ENCODE measurements around the gene TRPM3.

The TRPM3 gene

DNA sequence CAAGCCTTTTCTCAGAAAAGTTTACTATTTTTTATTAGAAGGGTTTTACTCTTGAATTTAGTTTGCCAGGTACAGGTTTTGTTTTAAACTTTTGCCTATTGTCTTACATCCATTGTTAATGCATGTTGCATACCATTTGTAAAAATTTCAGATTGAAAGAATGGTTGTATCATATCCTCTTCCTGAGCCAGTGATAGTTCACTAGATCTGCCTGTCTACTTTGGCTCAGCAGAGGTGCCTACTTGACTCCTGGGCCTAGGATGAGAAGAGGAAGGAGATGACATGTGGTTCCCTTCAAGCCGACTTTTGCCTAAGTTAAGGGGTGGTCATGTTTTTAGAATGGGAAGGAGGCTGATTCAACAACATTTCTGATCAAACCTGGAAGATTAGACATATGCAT lies 232.9 kb downstream of the TRPM3 start:
- no peak for DNase-seq (ENCODE audit: low read depth in 2 of 2)

DNA sequence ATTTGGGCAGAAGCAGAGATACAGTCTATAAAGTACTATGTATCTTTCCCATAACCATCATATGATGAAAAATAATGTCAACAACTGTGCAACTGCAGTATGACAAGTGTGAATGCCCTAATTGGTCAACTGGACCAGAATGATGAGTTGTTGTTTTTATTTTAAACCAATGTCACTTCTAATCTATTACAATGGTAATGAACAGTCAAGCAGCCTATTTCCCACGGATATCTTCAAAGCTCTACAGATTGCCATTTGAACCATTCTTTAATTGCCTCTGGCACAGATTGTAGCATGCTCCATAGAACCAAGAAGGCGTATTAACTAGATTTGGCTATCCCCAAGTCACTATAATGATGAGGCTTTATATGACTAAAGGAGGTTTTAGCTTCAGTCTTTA lies 233.6 kb downstream of the TRPM3 start:
- DNase-seq (ENCODE audit: low read depth in 2 of 2): no peak

DNA sequence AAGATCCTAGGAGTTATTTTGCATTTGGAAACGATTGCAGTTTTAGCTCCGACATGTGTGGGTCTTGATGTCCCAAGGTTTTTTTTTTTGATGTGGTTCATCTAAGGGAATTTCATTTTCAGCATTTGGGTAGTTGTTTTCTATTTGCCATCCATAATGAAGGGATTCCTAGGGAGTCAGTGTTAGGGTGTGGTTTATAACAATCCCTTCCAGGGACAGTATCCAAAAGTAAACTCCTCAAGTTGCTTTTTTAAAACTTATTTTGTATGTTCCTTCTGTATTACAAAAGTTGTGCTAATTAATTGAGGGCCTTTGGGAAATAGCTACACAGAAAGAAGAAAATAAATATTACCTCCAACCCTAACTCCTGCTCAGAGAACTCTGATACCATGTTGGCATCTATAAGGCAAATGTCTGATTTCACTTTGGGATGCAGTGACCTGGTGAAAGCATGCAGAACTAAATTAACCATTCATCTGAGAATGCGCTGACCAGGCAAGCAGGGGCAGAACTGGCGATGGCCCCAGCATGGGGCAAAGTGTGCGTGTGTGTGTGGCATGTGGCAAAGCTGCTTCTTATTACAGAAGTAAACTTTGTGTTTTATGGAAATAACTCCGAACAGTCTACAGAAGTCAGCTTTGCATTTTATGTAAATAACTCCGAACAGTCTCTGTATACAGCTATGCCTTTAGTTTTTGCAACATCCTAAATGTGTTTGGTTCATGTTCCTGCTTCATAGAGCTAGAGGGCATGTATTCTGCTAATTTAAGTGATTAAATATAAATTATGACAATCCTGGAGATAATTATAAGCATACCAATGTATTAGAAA lies 237.2 kb downstream of the TRPM3 start:
- DNase-seq (ENCODE audit: low read depth in 2 of 2): no peak

DNA sequence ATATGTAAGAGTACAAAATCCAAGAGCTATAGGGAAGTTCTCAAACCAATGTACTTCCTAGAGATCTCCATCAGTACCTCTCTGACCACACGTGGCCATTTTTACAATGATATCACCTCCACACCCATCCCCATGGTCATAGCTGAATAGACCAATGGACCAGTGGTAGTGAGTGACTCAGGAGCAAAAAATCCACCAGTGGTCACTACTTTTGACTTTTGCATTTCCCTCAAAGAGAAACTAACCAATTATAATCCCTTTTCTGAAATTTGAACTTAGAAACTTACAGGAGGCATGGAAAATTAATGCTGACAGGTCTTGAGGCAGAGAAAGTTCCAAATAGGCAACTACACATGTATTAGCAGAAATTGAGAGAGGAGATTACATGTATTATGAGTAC lies 238.4 kb downstream of the TRPM3 start:
- no peak for DNase-seq (ENCODE audit: low read depth in 2 of 2)

DNA sequence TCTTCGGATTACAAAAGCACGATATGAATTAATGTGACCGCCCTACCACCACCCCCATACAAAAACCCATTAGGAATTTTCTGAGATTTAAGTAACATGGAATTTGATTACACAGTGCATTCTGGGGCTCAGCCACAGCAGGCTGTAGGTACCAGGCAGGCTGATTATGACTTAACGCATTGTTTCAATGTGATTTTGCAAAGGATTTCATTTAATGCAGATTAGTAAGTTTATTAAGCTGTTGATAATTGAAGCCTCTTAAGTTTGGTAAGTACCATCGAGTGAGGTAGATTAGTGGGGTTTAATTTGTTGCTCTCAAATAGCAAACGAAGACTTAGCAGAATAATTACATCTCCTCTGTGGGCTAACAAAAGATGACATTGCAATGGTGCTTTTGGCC lies 240.1 kb downstream of the TRPM3 start:
- DNase-seq (ENCODE audit: low read depth in 2 of 2): no peak

DNA sequence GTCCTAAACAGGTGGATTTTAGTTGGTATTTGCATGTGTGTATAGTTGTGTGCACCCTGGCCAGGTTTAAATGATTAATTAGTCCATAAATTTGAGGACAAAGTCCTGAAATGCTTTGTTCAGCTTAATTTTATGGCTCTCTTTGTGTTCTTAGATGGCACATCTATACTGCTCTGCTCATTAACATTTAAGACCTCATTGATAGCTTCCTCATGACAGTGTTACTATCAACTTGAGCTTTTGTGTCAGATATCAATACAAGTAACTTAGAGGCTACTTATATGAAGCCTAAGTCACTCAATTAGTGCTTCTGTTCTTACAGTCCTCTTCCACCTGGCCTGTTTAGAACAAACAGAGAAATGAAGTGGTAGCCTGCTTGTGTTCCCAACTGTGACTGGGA lies 240.9 kb downstream of the TRPM3 start:
- no peak for DNase-seq (ENCODE audit: low read depth in 2 of 2)

DNA sequence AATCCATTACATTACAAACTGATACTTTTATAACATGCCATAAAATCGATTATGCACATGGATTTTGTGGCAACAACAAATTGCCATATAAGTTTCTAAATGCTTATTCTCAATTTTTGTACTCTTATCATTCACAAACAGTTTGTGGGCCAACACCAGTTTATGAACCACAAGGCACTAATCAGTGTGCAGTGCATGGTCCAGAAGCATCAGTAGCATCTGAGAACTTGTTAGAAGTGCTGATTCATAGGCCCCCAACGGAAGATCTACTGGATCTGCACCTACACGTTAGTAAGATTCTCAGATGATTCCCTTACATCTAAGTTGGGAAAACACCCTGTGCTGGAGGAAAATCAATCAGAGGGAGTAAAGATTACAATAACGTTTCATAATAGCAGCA lies 242.8 kb downstream of the TRPM3 start:
- no peak for DNase-seq (ENCODE audit: low read depth in 2 of 2)

DNA sequence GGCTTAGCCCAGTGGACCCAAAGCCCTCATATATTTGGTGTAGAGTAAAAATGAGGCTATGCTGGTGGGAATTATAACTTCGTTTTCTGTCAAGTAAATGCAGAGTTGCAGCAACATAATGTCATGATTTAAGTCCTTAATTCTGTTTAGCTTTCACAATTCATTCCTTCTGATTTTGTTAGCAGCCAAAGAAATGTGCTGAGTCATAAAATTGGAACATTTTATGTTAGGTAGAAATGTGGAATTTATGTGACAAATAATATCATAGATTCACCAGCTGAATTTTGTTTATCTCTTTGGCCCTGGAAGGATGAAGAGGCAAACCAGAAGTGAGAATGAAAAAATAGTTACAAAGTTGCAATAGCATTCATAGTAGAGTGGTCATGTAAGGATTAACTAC lies 247.0 kb downstream of the TRPM3 start:
- DNase-seq (ENCODE audit: low read depth in 2 of 2): no peak

DNA sequence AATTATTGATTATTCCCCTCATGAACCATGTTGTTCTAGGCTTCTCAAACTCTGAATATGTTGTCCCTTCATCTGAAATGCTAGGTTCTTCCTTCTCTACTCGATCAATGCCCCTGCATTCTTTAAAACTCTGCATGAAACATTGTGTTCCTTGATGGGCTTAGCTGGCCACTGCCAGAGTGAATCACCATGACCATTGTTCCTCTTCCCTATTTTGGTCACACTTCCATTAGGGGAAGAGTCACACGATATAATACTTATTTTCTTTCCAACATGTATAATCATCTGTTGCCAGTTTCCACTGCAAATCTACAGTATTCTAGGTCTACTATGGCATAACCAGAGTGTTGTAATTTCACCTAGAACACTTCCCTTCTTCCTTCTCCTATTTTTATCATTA lies 247.9 kb downstream of the TRPM3 start:
- DNase-seq (ENCODE audit: low read depth in 2 of 2): no peak

DNA sequence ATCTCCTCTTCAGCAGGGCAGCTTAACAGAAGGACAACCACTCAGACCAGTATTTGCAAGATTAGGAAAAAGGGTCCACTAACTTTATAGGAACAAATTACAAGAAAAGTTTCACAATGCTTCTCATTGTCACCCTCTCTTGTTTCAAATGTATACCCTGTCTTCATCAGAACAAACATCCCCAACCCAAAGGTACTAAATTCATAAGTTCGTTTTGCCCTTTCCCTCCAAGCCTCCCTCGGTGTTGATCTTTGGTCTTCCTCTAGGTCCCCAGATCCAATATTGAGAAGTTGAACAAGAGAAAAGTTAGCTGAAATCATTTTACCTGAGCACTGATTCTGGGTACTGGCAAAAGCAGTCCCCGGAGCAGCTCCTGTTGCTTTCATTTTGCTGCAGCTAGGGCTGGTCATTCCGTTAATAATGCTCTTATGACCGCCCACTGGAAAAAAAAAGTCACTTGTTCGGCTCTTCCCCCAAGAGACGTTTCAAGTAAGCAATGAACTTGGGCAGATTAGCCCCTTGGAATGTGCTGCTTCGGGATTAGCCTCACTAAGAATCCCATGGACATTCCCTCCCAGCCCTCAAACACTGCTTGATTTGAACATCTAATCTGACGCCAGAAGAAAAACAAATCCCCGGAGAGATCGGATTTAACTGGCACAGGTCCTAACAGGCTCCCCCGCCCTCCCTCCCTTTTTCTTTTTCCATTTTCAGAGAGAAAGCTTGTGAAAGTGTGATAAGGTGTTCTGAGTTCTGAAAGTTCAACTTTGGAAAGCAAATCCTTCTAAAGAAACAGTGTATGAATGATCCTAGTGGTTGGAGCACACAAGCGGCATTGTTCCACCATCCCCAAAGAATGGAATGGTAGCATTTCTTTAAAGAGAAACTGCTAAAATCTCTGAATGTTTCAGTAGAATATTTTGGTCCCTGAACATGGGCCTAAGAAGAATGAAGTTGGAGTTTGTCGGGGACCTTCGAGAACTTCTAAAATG lies 252.5 kb downstream of the TRPM3 start:
- no peak for DNase-seq (ENCODE audit: low read depth in 2 of 2)

DNA sequence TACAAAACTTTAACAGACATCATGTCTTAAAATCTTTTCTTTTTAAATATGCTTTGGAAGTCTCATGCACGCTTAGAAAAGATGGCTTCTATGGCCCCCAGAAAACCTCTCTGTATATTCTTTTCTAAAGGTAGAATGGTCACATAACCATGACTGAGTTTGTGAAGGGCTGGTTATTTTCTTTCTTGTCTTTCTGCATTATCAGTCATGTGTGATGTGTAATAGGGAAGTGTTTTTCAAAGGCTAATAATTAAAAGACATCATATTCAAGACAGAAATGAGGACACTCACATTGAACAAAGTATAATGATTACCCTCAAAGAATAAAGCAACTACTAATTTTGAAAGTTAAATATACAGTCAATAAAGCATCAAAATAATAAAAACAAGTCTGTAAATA lies 253.4 kb downstream of the TRPM3 start:
- DNase-seq (ENCODE audit: low read depth in 2 of 2): no peak

DNA sequence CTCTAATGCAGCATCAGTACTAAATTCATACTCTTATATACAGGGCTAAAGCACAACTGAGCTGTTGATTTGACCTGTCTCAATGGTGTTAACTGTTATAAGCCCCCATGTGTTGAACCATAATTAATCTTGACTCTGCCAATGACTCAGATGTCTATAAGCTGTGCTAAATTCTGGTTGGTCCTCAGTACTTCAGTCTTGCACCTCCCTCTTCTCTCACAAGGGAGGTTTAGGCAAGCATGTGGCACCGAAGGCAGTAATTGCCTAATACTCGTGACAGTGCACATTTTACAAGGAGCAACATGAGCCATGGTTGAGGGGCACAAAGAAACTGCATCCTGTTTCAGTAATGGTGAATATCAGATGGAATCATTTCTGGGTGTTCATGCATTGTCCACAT lies 255.9 kb downstream of the TRPM3 start:
- no peak for DNase-seq (ENCODE audit: low read depth in 2 of 2)

DNA sequence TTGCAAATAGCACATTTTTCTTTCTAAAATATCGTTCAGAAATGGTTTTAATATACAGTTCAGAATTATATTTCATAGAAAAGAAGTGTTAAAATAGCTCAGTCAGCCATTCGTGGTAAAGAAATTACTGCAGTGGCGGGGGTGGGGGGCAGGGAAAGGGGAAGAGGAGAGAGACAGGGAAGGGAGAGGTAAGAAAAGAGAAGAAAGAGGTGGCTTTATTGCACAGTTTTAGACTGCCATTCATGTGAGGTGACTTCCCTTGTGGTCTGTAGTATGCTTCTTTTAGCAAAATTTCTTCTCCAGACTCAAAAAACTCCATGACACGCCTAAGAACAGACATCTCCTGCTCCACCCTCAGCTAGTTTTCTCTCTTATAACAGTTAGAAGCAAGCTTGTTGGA lies 259.6 kb downstream of the TRPM3 start:
- DNase-seq (ENCODE audit: low read depth in 2 of 2): no peak

DNA sequence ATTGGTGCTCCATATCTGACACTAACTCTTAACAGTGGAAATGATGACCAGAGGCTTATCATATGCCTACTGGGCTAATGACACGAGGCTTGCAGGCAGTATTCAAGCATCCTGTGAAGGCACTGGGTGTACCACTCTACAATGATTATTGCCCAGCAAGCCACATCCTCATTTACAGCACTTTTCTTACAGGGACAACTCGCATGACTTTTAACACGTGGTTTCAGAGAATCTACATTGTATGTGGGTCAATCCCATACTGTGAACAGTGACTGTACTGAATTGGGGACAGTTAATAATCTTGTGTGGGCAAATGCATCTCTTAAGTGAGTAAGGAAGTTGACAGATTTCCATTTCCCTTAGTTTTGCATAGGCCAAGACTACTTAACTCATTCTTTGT lies 260.0 kb downstream of the TRPM3 start:
- no peak for DNase-seq (ENCODE audit: low read depth in 2 of 2)

DNA sequence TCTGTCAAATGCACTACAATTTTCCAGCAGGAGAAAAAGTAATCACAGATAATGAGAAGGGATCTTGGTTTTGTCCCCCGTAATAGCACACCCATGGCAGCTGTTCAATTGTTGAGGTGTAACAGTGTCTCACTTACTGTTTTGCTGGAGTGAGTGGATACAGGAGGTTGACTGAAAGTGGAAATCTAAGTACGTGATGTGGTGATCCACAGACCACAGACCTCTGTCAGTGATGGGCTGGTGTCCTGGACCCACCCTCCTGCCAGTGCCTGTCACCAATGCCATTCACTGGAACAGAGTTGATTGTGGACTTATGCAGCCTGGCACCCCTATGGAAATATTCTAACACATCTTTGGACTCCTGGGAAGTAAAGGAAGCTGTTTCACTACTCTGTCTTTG lies 261.7 kb downstream of the TRPM3 start:
- no peak for DNase-seq (ENCODE audit: low read depth in 2 of 2)

DNA sequence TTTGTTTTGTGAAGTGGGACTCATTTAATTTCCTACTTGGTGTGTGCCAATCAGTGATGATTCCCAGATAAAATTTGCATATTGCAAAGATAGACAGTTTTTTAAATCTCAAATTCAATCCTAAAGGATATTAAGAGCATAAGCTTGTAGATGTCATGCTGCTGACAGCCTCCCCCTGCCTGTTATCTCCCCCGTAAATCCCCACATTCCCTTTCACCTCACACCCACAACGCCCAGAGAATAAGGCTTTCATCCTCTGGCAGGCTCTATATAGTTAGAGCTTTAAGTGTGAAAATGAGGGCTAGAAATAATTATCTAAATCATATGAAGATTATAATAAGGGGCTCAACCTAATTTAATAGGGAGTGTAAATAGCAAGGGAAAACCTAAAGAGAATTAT lies 265.0 kb downstream of the TRPM3 start:
- DNase-seq (ENCODE audit: low read depth in 2 of 2): no peak

DNA sequence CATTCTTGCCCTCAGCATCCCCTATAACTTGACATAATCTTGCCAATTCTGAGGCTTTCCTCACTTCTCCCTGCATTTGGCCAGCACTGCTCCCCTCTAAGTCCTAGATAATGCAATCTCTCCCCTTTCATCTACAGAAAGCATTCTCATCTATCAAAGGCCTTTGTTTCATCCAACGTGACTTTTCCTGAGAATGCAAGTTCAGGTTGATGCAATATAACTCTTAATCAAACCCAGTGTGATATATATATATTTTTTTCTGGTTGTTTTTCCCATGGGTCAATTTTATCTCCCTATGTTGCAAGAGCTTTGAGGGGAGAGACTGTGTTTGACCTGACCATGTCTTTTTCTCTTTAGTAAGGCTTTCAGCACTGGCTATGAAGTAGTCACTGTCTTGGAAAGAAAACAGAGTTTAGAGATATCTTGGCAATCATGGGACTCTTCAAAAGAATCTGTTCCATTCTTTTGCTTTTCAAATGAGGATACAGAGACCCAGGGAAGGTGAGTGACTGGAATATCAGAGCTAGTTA lies 268.6 kb downstream of the TRPM3 start:
- no peak for DNase-seq (ENCODE audit: low read depth in 2 of 2)

DNA sequence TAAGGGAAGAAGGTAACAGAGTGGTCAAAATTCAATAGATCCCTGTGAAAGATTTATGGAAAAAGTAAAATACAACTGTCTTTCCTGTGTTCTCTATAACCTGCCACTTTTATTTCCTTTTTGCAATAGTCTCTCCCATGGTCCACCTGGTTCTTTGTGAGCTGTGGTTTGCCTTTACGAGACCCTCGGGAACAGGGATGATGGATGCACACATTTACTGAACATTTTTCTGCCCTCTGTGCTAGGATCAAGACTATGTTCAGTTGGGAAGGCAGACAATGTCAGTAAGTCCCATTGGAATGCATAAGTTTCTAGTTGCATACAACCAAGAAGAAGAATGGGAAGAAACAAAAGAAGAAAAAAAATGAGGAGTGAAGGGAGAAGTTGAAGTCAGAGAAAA lies 281.2 kb downstream of the TRPM3 start:
- DNase-seq (ENCODE audit: low read depth in 2 of 2): no peak

DNA sequence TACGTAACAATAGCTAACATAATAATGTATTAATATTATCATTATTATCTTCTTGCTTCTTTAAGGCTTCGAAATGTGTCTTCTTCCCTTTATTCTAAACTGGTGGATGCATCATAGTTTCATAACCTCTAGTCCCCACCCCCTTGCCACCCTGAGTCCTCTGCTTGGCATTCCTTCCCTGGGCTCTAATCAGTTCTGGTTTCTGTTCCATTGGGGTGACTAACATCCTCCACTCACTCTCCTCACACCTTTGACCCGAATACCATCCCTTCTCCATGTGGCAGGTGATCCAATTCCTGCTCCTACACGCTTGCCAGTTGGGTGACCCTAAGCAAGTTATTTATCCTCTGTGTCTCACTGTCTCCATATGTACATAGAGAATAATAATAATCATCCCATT lies 286.1 kb downstream of the TRPM3 start:
- no peak for DNase-seq (ENCODE audit: low read depth in 2 of 2)

DNA sequence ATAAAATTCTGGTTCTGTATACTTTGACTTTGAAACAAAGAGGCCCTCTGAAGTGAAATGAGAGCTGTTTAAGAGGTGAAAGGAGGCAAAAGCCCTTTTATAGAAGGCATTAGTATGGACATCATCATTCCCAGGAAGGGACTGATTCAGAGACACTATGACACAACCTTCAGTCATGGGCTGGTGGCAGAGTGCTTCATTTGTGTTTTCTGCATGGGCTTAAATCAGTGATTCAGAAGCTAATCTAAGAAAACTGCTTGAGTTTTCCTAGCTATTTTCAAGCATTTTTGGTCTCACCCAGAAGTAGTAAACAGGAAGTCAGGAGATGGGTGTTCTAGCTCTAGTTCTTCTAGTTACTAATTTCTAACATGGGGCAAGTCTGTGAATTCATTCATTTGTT lies 288.9 kb downstream of the TRPM3 start:
- no peak for DNase-seq (ENCODE audit: low read depth in 2 of 2)

DNA sequence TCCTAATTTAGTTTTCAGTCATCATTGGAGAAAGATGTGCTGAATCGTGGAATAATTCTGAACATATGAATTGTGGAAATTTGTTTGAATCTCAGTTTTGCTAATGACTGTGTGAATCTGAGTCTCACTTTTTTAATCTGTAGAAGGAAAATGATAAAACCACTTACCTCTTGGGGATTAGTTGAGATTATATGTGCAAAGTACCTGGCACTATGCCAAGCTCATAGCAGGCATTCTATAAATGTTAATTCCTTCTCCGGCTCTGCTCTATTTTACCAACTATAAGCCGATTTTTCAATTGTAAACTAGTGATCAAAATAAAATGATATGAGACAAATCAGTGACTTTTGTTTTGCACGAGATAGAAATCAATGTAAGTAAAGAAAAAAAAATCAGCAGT lies 290.8 kb downstream of the TRPM3 start:
- DNase-seq (ENCODE audit: low read depth in 2 of 2): no peak

DNA sequence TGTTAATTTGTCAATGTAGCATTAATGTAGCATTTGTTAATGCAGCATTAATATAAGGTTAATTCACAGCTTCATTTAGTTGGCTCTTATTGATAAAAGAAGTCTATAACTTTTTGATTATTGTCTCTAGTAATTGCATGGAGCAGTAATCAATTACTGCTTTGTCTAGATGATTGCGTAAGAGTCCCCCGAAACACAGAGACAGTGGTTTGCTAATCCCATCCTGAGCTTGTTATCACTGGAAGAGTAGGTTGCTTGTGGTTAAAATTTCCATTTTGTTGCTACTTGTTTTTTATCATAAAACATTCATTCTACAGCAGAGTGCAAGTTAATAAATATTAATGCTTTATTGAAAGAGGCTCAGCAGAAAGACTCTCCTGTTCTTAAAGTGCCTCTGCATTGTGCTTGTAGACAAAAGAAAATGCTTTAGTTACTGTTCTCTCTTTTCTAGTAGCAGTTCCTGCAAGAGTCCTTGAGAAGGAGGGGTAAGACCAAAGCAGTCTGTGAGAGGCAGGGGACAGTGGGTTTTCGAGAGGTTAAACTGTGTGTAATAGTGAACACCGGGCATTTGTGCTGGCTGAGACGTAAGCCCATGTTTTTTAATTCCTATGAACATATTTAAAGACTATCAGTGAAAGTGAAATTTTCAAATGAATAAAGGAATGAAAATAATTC lies 291.7 kb downstream of the TRPM3 start:
- DNase-seq (ENCODE audit: low read depth in 2 of 2): no peak

Measured in activated CD8-positive, alpha-beta memory T cell treated with anti-CD3 and anti-CD28 coated beads for 4 hours (primary cell).